Mesendoderm (in vitro differentiated cells): ENCODE measurements around the gene ZFYVE16.
"Not testable (repeated sequence)": the region's sequence is repeated elsewhere in the genome, so short reads cannot be mapped to it uniquely, and the experiment has no call there.

ENCODE experiments used
- DNase-seq: peaks from one replicate; pipeline ENCODE4 v3.0.0; 2013
- H2AK5ac ChIP-seq: 2 replicates; pipeline ENCODE4 v1.6.1; 2013; ENCODE audit warnings: low read length, inconsistent platforms
- H2BK120ac ChIP-seq: 2 replicates; pipeline ENCODE4 v1.6.1; 2013; ENCODE audit warnings: low read depth, mild to moderate bottlenecking, low read length, moderate library complexity, mixed read lengths
- H2BK15ac ChIP-seq: replicated peaks from 2 replicates; pipeline ENCODE4 v1.6.1; 2013; ENCODE audit warnings: low read depth, mild to moderate bottlenecking, moderate library complexity
- H2BK5ac ChIP-seq: 2 replicates; pipeline ENCODE4 v1.6.1; 2013; ENCODE audit warnings: low read length, inconsistent platforms
- H3K18ac ChIP-seq: 2 replicates; pipeline ENCODE4 v1.6.1; 2013; ENCODE audit warnings: mild to moderate bottlenecking, low read length, mixed read lengths
- H3K23ac ChIP-seq: one replicate; pipeline ENCODE4 v1.6.1; 2013; ENCODE audit warnings: low read length
- H3K27ac ChIP-seq: 2 replicates; pipeline ENCODE4 v1.5.1; 2013; ENCODE audit warnings: low read depth, mild to moderate bottlenecking, inconsistent platforms, low read length, moderate library complexity
- H3K27me3 ChIP-seq: 2 replicates; pipeline ENCODE4 v1.6.1; 2013; ENCODE audit warnings: low read length, control low read depth, mild to moderate bottlenecking, inconsistent platforms; ENCODE audit not compliant: insufficient read depth, poor library complexity
- H3K36me3 ChIP-seq: 2 replicates; pipeline ENCODE4 v1.6.1; 2013; ENCODE audit warnings: low read length, inconsistent platforms; ENCODE audit not compliant: control insufficient read depth, insufficient read depth
- H3K4ac ChIP-seq: one replicate; pipeline ENCODE4 v1.6.1; 2013; ENCODE audit warnings: low read depth, mild to moderate bottlenecking, low read length, moderate library complexity
- H3K4me1 ChIP-seq: 2 replicates; pipeline ENCODE4 v1.6.1; 2013; ENCODE audit warnings: low read depth, low read length, inconsistent platforms; ENCODE audit not compliant: control insufficient read depth
- H3K4me2 ChIP-seq: 2 replicates; pipeline ENCODE4 v1.6.1; 2013; ENCODE audit warnings: low read length
- H3K4me3 ChIP-seq: 2 replicates; pipeline ENCODE4 v1.5.1; 2013; ENCODE audit warnings: mild to moderate bottlenecking, low read length
- H3K56ac ChIP-seq: one replicate; pipeline ENCODE4 v1.6.1; 2013; ENCODE audit warnings: low read length
- H3K79me1 ChIP-seq: 2 replicates; pipeline ENCODE4 v1.6.1; 2013; ENCODE audit warnings: low read length, inconsistent platforms
- H3K79me2 ChIP-seq: 2 replicates; pipeline ENCODE4 v1.6.1; 2013; ENCODE audit warnings: mild to moderate bottlenecking, low read length; ENCODE audit not compliant: control insufficient read depth, insufficient read depth
- H3K9ac ChIP-seq: 2 replicates; pipeline ENCODE4 v1.6.1; 2013; ENCODE audit warnings: low read length, inconsistent platforms
- H4K5ac ChIP-seq: one replicate; pipeline ENCODE4 v1.6.1; 2013; ENCODE audit warnings: low read length
- H4K8ac ChIP-seq: one replicate; pipeline ENCODE4 v1.6.1; 2013; ENCODE audit warnings: low read depth, mild to moderate bottlenecking, control low read depth, low read length, moderate library complexity
- WGBS: extraction: QIAGEN DNeasy Blood & Tissue Kit; methylation state at CpG from one replicate; pipeline ENCODE4 v1.1.7; 2013; ENCODE audit warnings: low lambda C conversion rate, missing lambda C conversion rate; ENCODE audit not compliant: insufficient coverage; ENCODE audit errors: extremely low coverage; 5-methylcytosine and 5-hydroxymethylcytosine counted together

The ZFYVE16 gene

GRCh38 chr5:80493443-80493842 is 85.6 kb downstream of the ZFYVE16 start:
- H3K4me3 ChIP-seq, H3K36me3 ChIP-seq, H2AK5ac ChIP-seq, H3K18ac ChIP-seq, H3K79me2 ChIP-seq, H3K79me1 ChIP-seq, H4K5ac ChIP-seq, H3K4me2 ChIP-seq, H3K23ac ChIP-seq, H3K4me1 ChIP-seq, H2BK5ac ChIP-seq, H3K4ac ChIP-seq, H4K8ac ChIP-seq, H2BK15ac ChIP-seq, H3K27ac ChIP-seq, H2BK120ac ChIP-seq, H3K9ac ChIP-seq, H3K56ac ChIP-seq, H3K27me3 ChIP-seq: not testable (repeated sequence)
- DNase-seq = peak; percentile 40
- WGBS = no CpG with 5 or more reads among the region's 7 CpGs

- Histone ChIP-seq H4K8ac (no peak overlapping the region), H2BK15ac (no peak overlapping the region), H2BK5ac (no peak overlapping the region), H3K36me3 (no peaks in the 10 kb centered on the region), H3K23ac (no peak overlapping the region), H3K79me2 (no peaks in the 10 kb centered on the region), H3K4me2 (no peak overlapping the region), H3K9ac (no peak overlapping the region), H2BK120ac (no peak overlapping the region), H3K56ac (no peak overlapping the region), H3K27me3 (no peaks in the 10 kb centered on the region), H3K4ac (no peak overlapping the region), H2AK5ac (no peak overlapping the region), H3K27ac (no peak overlapping the region), H3K18ac (no peak overlapping the region), H3K4me1 (no peaks in the 10 kb centered on the region), H3K79me1 (no peaks in the 10 kb centered on the region), H3K4me3 (no peak overlapping the region), H4K5ac (no peak overlapping the region)
- WGBS = no CpG with 5 or more reads among the region's 2 CpGs
- no peak for DNase-seq
These were observed 88.0 kb downstream of the ZFYVE16 start for GRCh38 chr5:80495891-80496290.

- Histone ChIP-seq H2AK5ac (no peak overlapping the region), H2BK120ac (no peak overlapping the region), H3K9ac (no peak overlapping the region), H3K27me3 (no peaks in the 10 kb centered on the region), H3K4me3 (no peak overlapping the region), H3K79me1 (no peaks in the 10 kb centered on the region), H3K36me3 (no peaks in the 10 kb centered on the region), H3K4me1 (no peaks in the 10 kb centered on the region), H3K4ac (no peak overlapping the region), H3K18ac (no peak overlapping the region), H3K4me2 (no peak overlapping the region), H4K8ac (no peak overlapping the region), H3K27ac (no peak overlapping the region), H2BK15ac (no peak overlapping the region), H2BK5ac (no peak overlapping the region), H3K79me2 (no peaks in the 10 kb centered on the region), H4K5ac (no peak overlapping the region), H3K56ac (no peak overlapping the region), H3K23ac (no peak overlapping the region)
- DNase-seq = no peak
- no CpG with 5 or more reads among the region's 2 CpGs for WGBS
These were observed 94.9 kb downstream of the ZFYVE16 start for GRCh38 chr5:80502800-80503199.

GRCh38 chr5:80503641-80504040 is 95.8 kb downstream of the ZFYVE16 start:
- Histone ChIP-seq H3K56ac (no peak overlapping the region), H3K23ac (no peak overlapping the region), H2BK120ac (no peak overlapping the region), H3K27ac (no peak overlapping the region), H4K8ac (no peak overlapping the region), H3K4me3 (no peak overlapping the region), H2AK5ac (no peak overlapping the region), H3K36me3 (no peaks in the 10 kb centered on the region), H3K18ac (no peak overlapping the region), H3K27me3 (no peaks in the 10 kb centered on the region), H3K4me1 (no peaks in the 10 kb centered on the region), H3K79me1 (no peaks in the 10 kb centered on the region), H3K4me2 (no peak overlapping the region), H3K4ac (no peak overlapping the region), H2BK5ac (no peak overlapping the region), H2BK15ac (no peak overlapping the region), H4K5ac (no peak overlapping the region), H3K79me2 (no peaks in the 10 kb centered on the region), H3K9ac (no peak overlapping the region)
- DNase-seq = no peak
- no CpG with 5 or more reads among the region's 1 CpG for WGBS

DNA sequence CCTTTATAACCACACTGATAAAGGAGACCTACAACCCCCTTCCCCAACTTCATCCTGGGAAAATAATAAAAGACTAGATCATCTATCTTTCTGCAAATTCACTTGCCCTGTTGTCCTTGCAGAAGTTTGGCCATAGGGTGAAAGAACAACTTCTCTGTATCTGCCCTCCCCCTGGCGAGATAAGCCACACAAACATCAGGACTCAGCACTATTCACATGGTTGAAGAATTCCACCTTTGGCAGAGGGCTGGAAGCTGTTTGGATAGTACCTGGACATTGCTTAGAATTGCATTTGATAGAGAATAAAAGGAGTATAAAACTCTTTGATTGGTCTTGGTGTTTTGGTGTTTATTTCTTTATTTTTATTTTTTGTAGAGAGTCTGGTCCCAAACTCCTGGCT is 97.0 kb downstream of the ZFYVE16 start:
- H3K4me1 ChIP-seq = no peaks in the 10 kb centered on the region

DNA sequence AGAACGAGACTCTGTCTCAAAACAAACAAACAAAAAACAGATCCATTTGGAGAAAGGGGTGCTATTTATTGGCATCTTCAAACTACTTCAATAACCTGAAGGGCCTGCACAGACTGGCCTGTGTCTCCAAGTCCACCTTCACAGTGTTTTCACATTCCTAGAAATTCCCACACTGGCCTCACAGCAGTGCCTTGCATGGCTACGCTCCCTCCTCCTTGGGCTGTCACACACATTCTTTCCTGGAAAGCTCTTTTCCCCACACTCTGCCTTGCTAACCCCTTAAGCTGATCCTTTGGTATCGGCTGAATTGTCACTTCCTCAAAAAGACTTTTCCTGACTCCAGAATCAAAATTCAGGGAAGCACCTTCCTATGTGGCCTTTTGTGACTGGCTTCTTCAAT is 99.8 kb downstream of the ZFYVE16 start:
- Histone ChIP-seq H3K4me2 (no peak overlapping the region), H2BK5ac (no peak overlapping the region), H3K18ac (no peak overlapping the region), H3K56ac (no peak overlapping the region), H2BK15ac (no peak overlapping the region), H3K79me2 (no peaks in the 10 kb centered on the region), H3K36me3 (no peaks in the 10 kb centered on the region), H3K27ac (no peak overlapping the region), H3K27me3 (no peaks in the 10 kb centered on the region), H3K23ac (no peak overlapping the region), H3K9ac (no peak overlapping the region), H3K79me1 (no peaks in the 10 kb centered on the region), H4K5ac (no peak overlapping the region), H3K4me1 (no peaks in the 10 kb centered on the region), H2BK120ac (no peak overlapping the region), H2AK5ac (no peak overlapping the region), H4K8ac (no peak overlapping the region), H3K4ac (no peak overlapping the region), H3K4me3 (no peak overlapping the region)
- no CpG with 5 or more reads among the region's 3 CpGs for WGBS
- DNase-seq = peak; percentile 15

More for the DNA sequence above, 97.0 kb downstream of the ZFYVE16 start:
- no peak overlapping the region for H3K4me2 ChIP-seq
- H4K8ac ChIP-seq = no peak overlapping the region
- DNase-seq = no peak
- no peak overlapping the region for H3K23ac ChIP-seq
- no peak overlapping the region for H2BK15ac ChIP-seq
- no peaks in the 10 kb centered on the region for H3K79me1 ChIP-seq
- no peak overlapping the region for H3K4me3 ChIP-seq
- H3K4ac ChIP-seq = no peak overlapping the region
- no peak overlapping the region for H3K56ac ChIP-seq
- no peak overlapping the region for H3K18ac ChIP-seq
- H2BK120ac ChIP-seq = no peak overlapping the region
- no peak overlapping the region for H4K5ac ChIP-seq
- no peak overlapping the region for H3K9ac ChIP-seq
- no peaks in the 10 kb centered on the region for H3K27me3 ChIP-seq
- no CpG with 5 or more reads among the region's 1 CpG for WGBS
- no peak overlapping the region for H2AK5ac ChIP-seq
- no peak overlapping the region for H3K27ac ChIP-seq
- H3K79me2 ChIP-seq = no peaks in the 10 kb centered on the region
- H2BK5ac ChIP-seq = no peak overlapping the region
- H3K36me3 ChIP-seq = no peaks in the 10 kb centered on the region
